ENCODE results near the gene SPEM3.

- TF ChIP-seq CTCF (IDR thresholded peaks at IDR 0.05): no peak
- no peak for TF ChIP-seq ZFX (IDR thresholded peaks at IDR 0.05; ENCODE audit: borderline replicate concordance)
These were observed 47.8 kb downstream of the SPEM3 start for GRCh38 chr17:7476494-7476893.

Data from 22Rv1 (cell line).